G401.6 (cell line): Measurements from ENCODE around the gene SERTAD3.

Experiments used
- FAIRE-seq: peaks from 2 replicates; lab custom pipeline; 2012; peaks lifted over from hg19 to GRCh38; lab: Jason Lieb, UNC

The SERTAD3 gene

DNA sequence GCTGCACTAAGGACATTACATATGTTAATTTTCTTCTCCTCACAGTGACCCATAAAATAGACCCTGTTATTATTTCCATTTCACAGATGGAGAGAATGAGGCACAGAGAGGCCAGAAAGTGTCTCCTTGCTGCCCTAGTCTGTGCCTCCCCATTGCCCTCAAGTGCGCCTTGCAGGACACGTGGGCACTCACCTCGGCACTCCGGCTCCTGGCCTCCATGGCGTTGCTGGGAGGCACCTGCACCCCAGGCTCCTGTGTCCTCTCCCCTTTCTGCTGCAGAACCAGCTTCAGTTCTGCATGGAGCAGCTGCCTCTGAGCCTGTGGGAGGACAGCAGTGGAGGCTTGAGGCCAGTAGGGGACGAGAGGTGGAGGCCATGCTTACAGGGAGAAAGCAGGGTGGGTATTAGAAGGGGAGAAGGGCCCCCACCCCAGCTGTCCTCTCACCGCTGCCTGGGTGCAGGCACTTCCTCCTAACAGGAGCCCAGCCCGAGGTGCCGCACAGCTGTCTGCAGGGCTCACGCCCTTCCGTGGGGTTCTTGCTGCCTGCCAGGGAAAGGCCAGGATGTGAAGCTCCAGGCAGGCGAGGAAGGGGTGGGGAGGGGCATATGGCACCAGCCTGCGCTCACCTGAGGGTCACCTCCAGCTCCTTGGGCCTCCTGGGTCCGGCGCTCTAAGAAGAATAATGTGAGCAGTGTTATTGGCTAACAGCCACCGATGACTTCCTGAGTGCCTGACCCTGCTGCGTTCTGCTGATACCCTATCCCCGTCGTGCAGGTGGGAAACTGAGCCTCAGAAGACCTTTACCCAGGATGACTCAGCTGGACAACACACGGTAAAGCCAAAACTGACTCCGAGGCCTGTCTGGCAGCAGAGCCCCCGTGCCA lies 36.2 kb downstream of the SERTAD3 start:
- FAIRE-seq = no peak

DNA sequence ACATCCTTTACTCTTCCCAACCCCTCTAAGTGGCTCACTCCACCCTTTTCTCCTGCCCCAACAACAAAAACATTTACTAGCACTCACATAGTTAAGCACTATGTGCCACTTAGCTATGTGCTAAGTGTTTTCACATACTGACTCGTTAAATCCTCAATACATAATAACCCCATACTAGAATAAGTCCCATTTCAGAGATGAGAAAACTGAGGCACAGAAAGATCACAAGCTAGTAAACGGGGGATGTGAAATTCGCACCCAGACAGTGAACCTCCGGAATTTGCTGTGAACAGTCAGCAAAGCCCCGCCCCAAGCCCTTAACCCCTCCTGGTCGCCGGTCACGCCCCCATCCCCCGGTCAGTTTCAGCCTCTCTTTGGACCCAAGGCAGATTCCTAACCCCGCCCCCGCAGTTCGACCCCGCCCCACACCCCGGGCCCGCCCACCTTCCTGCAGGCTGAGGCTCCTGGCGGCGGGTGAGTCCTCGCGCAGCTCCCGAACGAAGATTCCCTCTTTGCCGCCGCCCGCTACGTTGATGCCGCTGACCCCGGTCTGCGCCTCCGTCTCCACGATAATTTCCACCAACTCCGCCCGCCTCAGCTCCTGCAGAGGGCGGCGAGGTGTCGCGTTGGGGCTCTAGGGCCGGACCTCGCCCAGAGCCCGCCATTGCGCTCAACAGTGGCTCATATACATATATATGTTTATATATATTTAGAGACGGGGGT lies 40.7 kb downstream of the SERTAD3 start:
- no peak for FAIRE-seq

DNA sequence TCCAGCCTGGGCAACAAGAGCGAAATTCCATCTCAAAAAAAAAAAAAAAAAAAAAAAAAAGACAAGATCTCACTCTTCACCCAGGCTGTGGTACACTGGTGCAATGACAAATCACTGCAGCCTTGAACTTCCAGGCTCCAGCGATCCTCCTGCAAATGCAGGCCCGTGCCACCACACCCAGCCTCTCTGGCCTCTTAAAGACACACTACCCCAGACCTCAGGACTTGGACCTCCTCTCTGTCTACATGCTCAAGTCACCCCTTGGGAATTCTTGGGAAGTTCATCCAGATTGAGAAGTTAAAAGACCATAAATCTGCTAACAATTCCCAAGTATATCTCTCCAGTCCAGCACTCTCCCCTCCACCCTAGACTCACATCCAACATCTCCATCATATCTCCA lies 43.6 kb downstream of the SERTAD3 start:
- no peak for FAIRE-seq

- FAIRE-seq = no peak
Measured at GRCh38 chr19:40398417-40399131, 45.6 kb downstream of the SERTAD3 start.

GRCh38 chr19:40397568-40397906 lies 46.6 kb downstream of the SERTAD3 start:
- FAIRE-seq = no peak

- FAIRE-seq = no peak
Measured at GRCh38 chr19:40396886-40397567, 47.1 kb downstream of the SERTAD3 start.

- FAIRE-seq = no peak
Measured at GRCh38 chr19:40395956-40396355, 48.2 kb downstream of the SERTAD3 start.

GRCh38 chr19:40394816-40395210 lies 49.3 kb downstream of the SERTAD3 start:
- no peak for FAIRE-seq

GRCh38 chr19:40393894-40394815 lies 50.0 kb downstream of the SERTAD3 start:
- FAIRE-seq = no peak

GRCh38 chr19:40392894-40393517 lies 51.1 kb downstream of the SERTAD3 start:
- no peak for FAIRE-seq

GRCh38 chr19:40392123-40392522 lies 52.0 kb downstream of the SERTAD3 start:
- FAIRE-seq = no peak
